Daoy (cell line): ENCODE measurements around the gene MUL1. TPM values are rescaled to one million over a fixed set of nuclear protein-coding genes. Genes with fewer than 3 reads are reported as not detected.

ENCODE experiments used
- DNase-seq: peaks from one replicate; pipeline ENCODE4 v3.0.0-alpha.2; 2015; ENCODE audit warnings: low read depth
- total RNA-seq: library from RNA; depleted of rRNA; stranded (reverse); fragments of >200 nt; shearing (Covaris generic); gene quantifications from 2 replicates; pipeline ENCODE4 v1.2.3, GENCODE V29; 2014; rRNA removed

Gene MUL1
- total RNA-seq, 1 experiment from 2014 or later, result 52.6 TPM

GRCh38 chr1:20470194-20470593 lies 37.8 kb downstream of the MUL1 start:
- peak; percentile 20 for DNase-seq

GRCh38 chr1:20469406-20470076 lies 38.4 kb downstream of the MUL1 start:
- no peak for DNase-seq

DNA sequence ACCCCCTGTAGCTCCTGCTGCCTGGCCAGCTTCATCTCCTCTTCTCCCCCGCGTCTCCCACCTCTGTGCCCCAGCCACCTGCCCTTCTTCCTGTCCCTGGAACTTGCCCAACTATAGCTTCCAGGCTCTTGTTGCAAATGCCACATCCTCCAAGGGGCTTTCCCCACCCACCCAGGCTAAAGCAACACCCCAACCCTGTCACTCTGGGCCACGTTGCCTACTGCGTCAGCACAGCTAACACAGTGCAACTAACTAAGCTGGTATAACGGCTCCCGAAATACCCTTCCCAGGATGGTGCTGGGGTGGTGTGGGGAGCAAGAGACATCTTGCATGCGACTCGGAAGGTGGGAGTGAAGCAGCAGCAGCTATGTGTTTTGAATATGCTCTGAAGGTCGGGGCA lies 41.7 kb downstream of the MUL1 start:
- no peak for DNase-seq

DNA sequence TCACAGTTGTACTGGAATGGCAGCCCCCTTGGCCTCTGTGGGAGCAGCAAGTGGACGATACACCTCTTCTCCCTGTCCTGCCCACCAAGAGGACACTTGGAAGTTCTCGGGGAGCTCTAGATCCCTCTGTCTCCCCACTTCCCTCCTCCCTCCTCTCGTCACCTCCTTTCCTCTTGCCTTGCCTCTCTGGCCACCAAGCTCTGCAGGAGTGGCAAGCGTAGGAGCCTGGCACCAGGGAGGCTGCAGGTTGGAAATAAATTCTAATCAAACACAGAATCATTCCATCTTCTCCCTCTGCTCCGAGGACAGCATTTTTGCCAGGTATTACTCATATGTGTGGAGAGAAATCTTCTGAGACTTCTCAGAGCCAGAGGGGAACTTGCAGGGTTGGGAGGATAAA lies 42.8 kb downstream of the MUL1 start:
- no peak for DNase-seq

GRCh38 chr1:20463502-20463901 lies 44.4 kb downstream of the MUL1 start:
- no peak for DNase-seq

DNA sequence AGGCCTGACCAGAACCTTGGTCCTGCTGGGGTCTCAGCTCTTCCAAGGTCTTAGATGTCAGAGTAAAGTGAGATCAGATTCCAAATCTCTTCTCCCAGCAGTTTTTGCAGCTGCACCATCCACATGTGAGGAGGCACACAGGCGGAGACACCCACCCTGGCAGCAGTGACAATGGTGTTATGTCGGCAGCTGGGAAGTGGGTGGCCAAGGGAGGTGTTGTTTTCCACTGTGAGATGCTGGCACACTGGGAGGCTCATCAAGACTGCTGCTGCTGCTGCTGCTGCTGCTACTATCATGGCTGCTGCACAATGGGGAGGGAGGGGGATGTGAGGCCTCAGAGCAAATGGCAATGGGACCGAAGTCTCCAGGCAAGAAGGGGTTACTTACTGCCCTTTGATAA lies 45.6 kb downstream of the MUL1 start:
- no peak for DNase-seq

- DNase-seq, result no peak
These were observed 49.2 kb downstream of the MUL1 start for GRCh38 chr1:20458717-20459116.

DNA sequence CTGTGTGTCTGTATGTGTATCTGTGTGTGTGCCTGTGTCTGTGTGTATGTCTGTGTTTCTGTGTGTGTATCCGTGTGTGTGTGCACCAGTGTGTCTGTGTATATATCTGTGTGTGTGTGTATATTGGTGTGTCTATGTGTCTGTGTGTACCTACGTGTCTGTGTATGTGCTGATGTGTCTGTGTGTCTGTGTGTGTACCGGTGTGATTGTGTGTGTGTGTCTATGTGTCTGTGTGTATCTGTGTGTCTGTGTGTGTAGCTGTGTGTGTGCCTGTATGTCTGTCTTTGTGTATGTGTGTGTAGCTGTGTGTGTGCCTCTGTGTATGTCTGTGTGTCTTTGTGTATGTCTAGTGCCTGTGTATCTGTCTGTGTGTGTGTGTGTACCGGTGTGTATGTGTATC lies 53.9 kb downstream of the MUL1 start:
- no peak for DNase-seq

DNA sequence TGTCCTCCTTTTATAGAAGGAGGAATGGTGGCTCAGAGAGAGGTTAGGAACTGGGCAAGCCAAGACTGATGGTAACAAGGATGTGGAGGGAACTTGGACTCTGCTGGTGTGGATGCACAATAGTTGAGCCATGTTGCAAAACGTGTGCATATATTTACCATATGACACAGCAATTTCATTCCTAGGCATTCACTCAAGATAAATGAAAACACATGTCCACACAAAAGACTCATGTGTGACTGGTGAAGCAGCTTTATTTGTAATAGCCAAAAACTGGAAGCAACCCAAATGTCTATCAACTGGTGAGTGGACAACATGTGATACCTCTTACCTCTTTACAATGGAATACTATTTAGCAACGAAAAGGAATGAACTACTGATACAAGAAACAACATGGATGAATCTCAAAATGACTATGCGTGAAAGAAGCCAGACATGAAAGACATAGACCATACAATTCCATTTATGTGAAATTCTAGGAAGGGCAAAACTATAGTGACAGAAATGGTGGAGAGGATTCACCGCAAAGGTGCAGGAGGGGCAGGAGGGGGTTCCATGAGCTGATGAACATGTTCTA lies 58.1 kb downstream of the MUL1 start:
- peak; percentile 10 for DNase-seq

Other genes with a start within 250 kb of the MUL1 start
- not detected in 2 replicates for gene VWA5B1, start 217.3 kb downstream of the MUL1 start, total RNA-seq
- gene CAMK2N1, start 21.9 kb downstream of the MUL1 start, total RNA-seq, result 2.2 and 5.4 TPM in 2 replicates
- 0.29 TPM in 1 of 2 replicates, not detected in the other for gene FAM43B, start 44.4 kb upstream of the MUL1 start, total RNA-seq
- gene CDA, start 80.9 kb upstream of the MUL1 start, total RNA-seq, result 1.5 TPM in 1 of 2 replicates, not detected in the other
- gene PINK1, start 125.3 kb upstream of the MUL1 start, total RNA-seq, result 76.0 and 78.5 TPM in 2 replicates
- 239 and 311 TPM in 2 replicates for gene DDOST, start 153.2 kb upstream of the MUL1 start, total RNA-seq
- 0.06 TPM in 1 of 2 replicates, not detected in the other for gene KIF17, start 209.9 kb upstream of the MUL1 start, total RNA-seq
- gene SH2D5, start 224.6 kb upstream of the MUL1 start, total RNA-seq, result 1.3 and 2.2 TPM in 2 replicates